GM19025 (cell line): ENCODE results near the gene SCNN1A.

Experiments used
- ATAC-seq: cut with Tn5 transposase; IDR thresholded peaks from one replicate; pipeline ENCODE4 v1.9.1; 2021; ENCODE audit warnings: mild to moderate bottlenecking, low read depth, moderate library complexity; ENCODE audit not compliant: unreplicated experiment

The SCNN1A gene

GRCh38 chr12:6322352-6322751 is 53.0 kb downstream of the SCNN1A start:
- ATAC-seq = no peak

GRCh38 chr12:6321905-6322304 is 53.5 kb downstream of the SCNN1A start:
- no peak for ATAC-seq

GRCh38 chr12:6319446-6319845 is 55.9 kb downstream of the SCNN1A start:
- no peak for ATAC-seq

GRCh38 chr12:6318440-6318879 is 56.9 kb downstream of the SCNN1A start:
- ATAC-seq = no peak

GRCh38 chr12:6317693-6318439 is 57.5 kb downstream of the SCNN1A start:
- no peak for ATAC-seq

- ATAC-seq = no peak
These were observed 58.3 kb downstream of the SCNN1A start for GRCh38 chr12:6316921-6317692.

GRCh38 chr12:6315704-6316597 is 59.4 kb downstream of the SCNN1A start:
- no peak for ATAC-seq

GRCh38 chr12:6315184-6315583 is 60.2 kb downstream of the SCNN1A start:
- ATAC-seq = no peak

- no peak for ATAC-seq
These were observed 60.6 kb downstream of the SCNN1A start for GRCh38 chr12:6314776-6315175.

- ATAC-seq = no peak
These were observed 61.9 kb downstream of the SCNN1A start for GRCh38 chr12:6313326-6313940.

- ATAC-seq = peak; percentile 71
These were observed 62.6 kb downstream of the SCNN1A start for GRCh38 chr12:6312529-6313325.

GRCh38 chr12:6311822-6312528 is 63.4 kb downstream of the SCNN1A start:
- ATAC-seq = no peak

- ATAC-seq = no peak
These were observed 64.4 kb downstream of the SCNN1A start for GRCh38 chr12:6310771-6311610.

GRCh38 chr12:6307529-6307928 is 67.8 kb downstream of the SCNN1A start:
- ATAC-seq = no peak

- no peak for ATAC-seq
These were observed 68.7 kb downstream of the SCNN1A start for GRCh38 chr12:6306599-6307220.

- ATAC-seq = no peak
These were observed 69.2 kb downstream of the SCNN1A start for GRCh38 chr12:6306151-6306550.

GRCh38 chr12:6303071-6303470 is 72.3 kb downstream of the SCNN1A start:
- no peak for ATAC-seq

GRCh38 chr12:6302621-6303020 is 72.7 kb downstream of the SCNN1A start:
- ATAC-seq = no peak
